Right hindlimb (tissue), 1 donor: Measurements from ENCODE around the gene JAKMIP1.

Experiments used
- DNase-seq: peaks from one replicate; pipeline ENCODE4 v3.0.0-alpha.2; 2018

The JAKMIP1 gene

GRCh38 chr4:6115342-6115741, 85.0 kb downstream of the JAKMIP1 start:
- no peak for DNase-seq

GRCh38 chr4:6114601-6115000, 85.7 kb downstream of the JAKMIP1 start:
- no peak for DNase-seq

- no peak for DNase-seq
These were observed 86.2 kb downstream of the JAKMIP1 start for GRCh38 chr4:6114181-6114580.

- no peak for DNase-seq
These were observed 86.7 kb downstream of the JAKMIP1 start for GRCh38 chr4:6113641-6114040.

- no peak for DNase-seq
These were observed 87.6 kb downstream of the JAKMIP1 start for GRCh38 chr4:6112606-6113290.

- DNase-seq, result no peak
These were observed 88.9 kb downstream of the JAKMIP1 start for GRCh38 chr4:6111354-6111960.

GRCh38 chr4:6110681-6111353, 89.5 kb downstream of the JAKMIP1 start:
- no peak for DNase-seq

- DNase-seq, result no peak
These were observed 90.3 kb downstream of the JAKMIP1 start for GRCh38 chr4:6109842-6110560.

- DNase-seq, result no peak
These were observed 92.5 kb downstream of the JAKMIP1 start for GRCh38 chr4:6107886-6108285.

GRCh38 chr4:6107114-6107791, 93.1 kb downstream of the JAKMIP1 start:
- no peak for DNase-seq

- no peak for DNase-seq
These were observed 94.2 kb downstream of the JAKMIP1 start for GRCh38 chr4:6106156-6106555.

GRCh38 chr4:6105311-6105911, 94.9 kb downstream of the JAKMIP1 start:
- DNase-seq, result no peak

GRCh38 chr4:6104541-6105130, 95.7 kb downstream of the JAKMIP1 start:
- DNase-seq, result no peak

GRCh38 chr4:6097581-6097980, 102.8 kb downstream of the JAKMIP1 start:
- DNase-seq, result no peak

- DNase-seq, result no peak
These were observed 104.5 kb downstream of the JAKMIP1 start for GRCh38 chr4:6095897-6096296.

GRCh38 chr4:6095023-6095752, 105.2 kb downstream of the JAKMIP1 start:
- DNase-seq, result no peak

GRCh38 chr4:6093671-6094070, 106.7 kb downstream of the JAKMIP1 start:
- DNase-seq, result no peak

- DNase-seq, result no peak
These were observed 107.4 kb downstream of the JAKMIP1 start for GRCh38 chr4:6092971-6093370.

GRCh38 chr4:6092131-6092530, 108.2 kb downstream of the JAKMIP1 start:
- DNase-seq, result no peak

- DNase-seq, result no peak
These were observed 109.4 kb downstream of the JAKMIP1 start for GRCh38 chr4:6090931-6091330.

GRCh38 chr4:6088950-6089349, 111.4 kb downstream of the JAKMIP1 start:
- DNase-seq, result no peak
